GM12874 (cell line): ENCODE results near the gene ZNF784.

ENCODE experiments used
- TF ChIP-seq, protein P1 (sequence below): IDR thresholded peaks from 2 replicates; pipeline ENCODE4 v1.5.1; 2011; ENCODE audit warnings: low read depth, mild to moderate bottlenecking, control low read depth, low read length, moderate library complexity; ENCODE audit not compliant: insufficient read depth

ZNF784 gene

GRCh38 chr19:55668603-55669348, 44.4 kb upstream of the ZNF784 start:
- TF ChIP-seq, protein P1, sequence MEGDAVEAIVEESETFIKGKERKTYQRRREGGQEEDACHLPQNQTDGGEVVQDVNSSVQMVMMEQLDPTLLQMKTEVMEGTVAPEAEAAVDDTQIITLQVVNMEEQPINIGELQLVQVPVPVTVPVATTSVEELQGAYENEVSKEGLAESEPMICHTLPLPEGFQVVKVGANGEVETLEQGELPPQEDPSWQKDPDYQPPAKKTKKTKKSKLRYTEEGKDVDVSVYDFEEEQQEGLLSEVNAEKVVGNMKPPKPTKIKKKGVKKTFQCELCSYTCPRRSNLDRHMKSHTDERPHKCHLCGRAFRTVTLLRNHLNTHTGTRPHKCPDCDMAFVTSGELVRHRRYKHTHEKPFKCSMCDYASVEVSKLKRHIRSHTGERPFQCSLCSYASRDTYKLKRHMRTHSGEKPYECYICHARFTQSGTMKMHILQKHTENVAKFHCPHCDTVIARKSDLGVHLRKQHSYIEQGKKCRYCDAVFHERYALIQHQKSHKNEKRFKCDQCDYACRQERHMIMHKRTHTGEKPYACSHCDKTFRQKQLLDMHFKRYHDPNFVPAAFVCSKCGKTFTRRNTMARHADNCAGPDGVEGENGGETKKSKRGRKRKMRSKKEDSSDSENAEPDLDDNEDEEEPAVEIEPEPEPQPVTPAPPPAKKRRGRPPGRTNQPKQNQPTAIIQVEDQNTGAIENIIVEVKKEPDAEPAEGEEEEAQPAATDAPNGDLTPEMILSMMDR: no peak

- TF ChIP-seq, protein P1: no peak
Measured at GRCh38 chr19:55667958-55668357, 43.6 kb upstream of the ZNF784 start.

DNA sequence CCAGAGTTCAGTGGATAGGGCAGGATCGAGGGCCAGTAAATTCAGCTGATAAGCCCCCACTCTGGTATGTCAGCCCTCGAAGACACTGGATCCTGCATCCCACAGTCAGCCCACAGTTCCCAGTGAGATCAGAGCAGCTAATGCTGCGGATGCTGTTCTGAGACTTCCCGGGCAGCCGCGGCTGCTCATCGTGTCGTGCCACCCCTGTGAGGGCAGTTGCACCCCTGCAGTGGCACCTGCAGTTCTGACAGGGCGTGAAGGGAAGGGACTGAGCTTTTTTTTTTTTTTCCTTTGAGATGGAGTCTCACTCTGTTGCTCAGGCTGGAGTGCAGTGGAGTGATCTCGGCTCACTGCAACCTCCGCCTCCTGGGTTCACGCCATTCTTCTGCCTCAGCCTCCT, 43.1 kb upstream of the ZNF784 start:
- TF ChIP-seq, protein P1: no peak

- TF ChIP-seq, protein P1: no peak
Measured at GRCh38 chr19:55667006-55667381, 42.6 kb upstream of the ZNF784 start.

GRCh38 chr19:55666343-55667005, 42.1 kb upstream of the ZNF784 start:
- TF ChIP-seq, protein P1: no peak

DNA sequence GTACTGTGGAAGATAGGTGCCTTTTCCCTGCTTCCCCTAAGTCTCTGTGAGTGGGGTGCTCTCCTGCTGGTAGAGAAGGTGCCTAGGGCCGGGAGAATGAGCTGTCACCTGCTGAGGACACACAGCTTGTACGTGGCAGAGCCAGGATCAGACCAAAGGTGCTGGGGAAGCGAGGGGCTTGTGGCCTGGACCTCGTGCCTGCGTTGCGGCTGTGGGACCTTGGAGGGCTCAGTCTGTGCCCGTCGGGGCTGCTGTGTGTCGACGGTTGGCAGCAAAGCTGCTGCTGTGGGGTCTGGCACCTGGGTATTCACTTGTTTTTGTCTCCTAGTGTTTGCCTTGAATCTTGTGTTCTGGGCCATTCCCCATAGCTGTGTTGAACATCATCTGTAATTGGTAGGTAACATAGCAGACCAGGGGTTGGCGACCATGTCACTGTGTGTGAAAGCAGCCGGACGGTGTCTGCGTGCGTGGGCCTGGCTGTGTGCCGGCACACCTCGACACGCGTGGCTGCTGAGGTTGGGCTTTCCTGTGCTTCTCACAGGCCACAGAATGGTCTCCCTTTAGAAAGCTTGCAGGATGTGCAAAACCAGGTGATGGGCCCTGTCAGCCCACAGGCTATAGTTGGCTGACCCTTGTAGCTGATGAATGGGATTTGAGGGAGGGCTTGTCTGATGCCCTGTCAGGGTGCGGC, 39.6 kb upstream of the ZNF784 start:
- TF ChIP-seq, protein P1: no peak

GRCh38 chr19:55661826-55662225, 37.5 kb upstream of the ZNF784 start:
- TF ChIP-seq, protein P1: no peak
